GM19099 (cell line): ENCODE results near the gene MME.

Experiments
- POLR2A ChIP-seq: IDR thresholded peaks from 3 replicates; pipeline ENCODE4 v1.6.1; 2011; ENCODE audit warnings: low read depth; ENCODE audit not compliant: insufficient read length; ENCODE audit errors: extremely low read depth

Gene MME

GRCh38 chr3:155219106-155219505, 139.0 kb downstream of the MME start:
- TF ChIP-seq POLR2A, result no peak

GRCh38 chr3:155225417-155225816, 145.3 kb downstream of the MME start:
- no peak for TF ChIP-seq POLR2A

DNA sequence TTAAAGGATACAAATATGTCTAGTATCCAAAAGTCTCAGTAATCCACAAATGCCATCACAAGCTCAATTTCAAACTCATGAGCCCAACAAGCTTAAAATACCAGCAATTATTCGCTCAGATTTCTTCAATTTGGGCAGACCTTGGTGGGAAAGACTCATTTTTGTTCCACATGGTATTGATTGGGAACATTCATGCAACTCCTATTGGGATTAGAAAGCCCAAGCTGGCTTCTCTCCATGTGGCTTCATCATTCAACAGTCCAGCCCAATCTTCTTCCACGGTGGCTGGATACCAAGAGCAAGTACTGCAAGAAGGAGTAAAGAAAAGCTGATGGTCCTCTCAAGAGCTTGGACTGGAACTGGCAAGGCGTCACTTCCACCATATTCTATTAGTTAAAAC, 147.0 kb downstream of the MME start:
- no peak for TF ChIP-seq POLR2A

- TF ChIP-seq POLR2A, result no peak
These were observed 148.6 kb downstream of the MME start for GRCh38 chr3:155228676-155229075.

GRCh38 chr3:155229086-155229485, 149.0 kb downstream of the MME start:
- no peak for TF ChIP-seq POLR2A

- TF ChIP-seq POLR2A, result no peak
These were observed 150.3 kb downstream of the MME start for GRCh38 chr3:155230382-155230781.

DNA sequence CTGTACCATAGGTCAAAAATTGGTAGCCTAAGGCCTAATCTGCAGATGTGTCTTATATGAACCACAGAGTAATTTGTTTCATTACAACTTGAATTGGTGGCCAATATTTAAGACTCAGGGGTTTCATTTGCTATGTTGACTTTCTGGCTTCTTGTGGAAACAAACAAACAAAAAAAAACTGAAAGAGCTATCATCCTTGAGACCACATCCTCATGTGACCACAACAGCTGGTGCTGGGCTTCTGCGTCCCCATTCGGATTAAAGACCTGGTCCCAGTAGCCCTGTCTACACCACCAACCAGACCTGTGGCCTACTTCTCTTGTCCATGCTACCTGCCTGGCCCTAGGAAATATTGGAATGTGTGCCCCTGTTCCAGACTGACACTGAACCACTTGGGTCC, 151.7 kb downstream of the MME start:
- TF ChIP-seq POLR2A, result no peak

DNA sequence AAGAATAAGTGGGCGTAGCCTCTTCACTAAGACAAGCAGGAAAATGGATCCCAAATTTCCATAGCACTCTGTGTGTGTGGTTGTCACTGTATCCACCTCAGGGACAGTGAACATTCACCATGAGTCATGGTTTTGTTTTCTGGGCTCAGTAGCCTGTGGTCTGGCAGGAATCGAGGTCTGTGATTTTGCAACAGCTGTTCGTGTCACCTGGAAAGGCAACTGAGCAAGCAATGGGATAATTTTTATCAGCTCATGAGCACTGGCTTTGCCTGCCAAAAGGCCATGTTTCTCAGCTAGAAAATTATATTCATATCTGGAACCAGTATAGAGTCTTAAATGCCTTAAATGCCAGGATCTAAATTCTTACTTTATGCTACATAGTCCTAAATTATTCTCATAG, 152.5 kb downstream of the MME start:
- TF ChIP-seq POLR2A, result no peak

GRCh38 chr3:155233213-155233612, 153.1 kb downstream of the MME start:
- no peak for TF ChIP-seq POLR2A
